ENCODE measurements around the gene HNRNPUL1.

DNA sequence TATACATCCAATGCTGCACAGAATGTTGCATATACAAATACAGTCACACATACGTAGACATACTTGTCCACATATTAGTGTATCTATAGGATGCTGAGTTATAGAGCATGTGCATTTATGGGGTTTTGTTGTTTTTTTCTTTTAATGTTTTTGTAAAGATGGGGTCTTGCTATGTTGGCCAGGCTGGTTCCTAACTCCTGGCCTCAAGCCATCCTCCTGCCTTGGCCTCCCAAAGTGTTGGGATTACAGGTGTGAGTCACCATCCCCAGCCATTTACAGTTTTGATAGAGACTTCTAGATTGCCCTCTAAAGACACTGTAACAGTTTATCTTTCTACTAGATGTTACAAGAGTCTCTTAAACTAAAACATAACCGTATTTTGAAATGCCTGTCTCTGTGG, 14.3 kb downstream of the HNRNPUL1 start:
- TF ChIP-seq POLR2A (IDR thresholded peaks at IDR 0.05) (no peak), CTCF (IDR thresholded peaks at IDR 0.05) (no peak), EP300 (IDR thresholded peaks at IDR 0.05) (no peak)

Measured in suprapubic skin (tissue), 3 donors.